ENCODE data around the gene SLC38A9.

Gene SLC38A9

DNA sequence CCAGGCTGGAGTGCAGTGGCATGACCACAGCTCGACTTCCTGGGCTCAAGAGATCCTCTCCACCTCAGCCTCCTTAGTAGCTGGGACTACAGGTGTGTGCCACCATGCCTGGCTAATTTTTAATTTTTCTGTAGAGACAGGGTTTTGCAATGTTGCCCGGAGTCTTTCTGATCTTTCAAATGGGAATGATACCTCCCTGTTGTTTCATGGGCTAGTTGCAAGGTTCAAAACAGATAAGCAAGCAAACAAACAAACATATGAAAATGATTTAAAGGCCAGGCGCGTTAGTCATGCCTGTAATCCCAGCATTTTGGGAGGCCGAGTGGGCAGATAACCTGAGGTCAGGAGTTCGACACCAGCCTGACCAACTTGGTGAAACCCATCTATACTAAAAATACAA lies 132.1 kb downstream of the SLC38A9 start:
- no peak for DNase-seq (ENCODE audit: low read depth, low spot score)

DNA sequence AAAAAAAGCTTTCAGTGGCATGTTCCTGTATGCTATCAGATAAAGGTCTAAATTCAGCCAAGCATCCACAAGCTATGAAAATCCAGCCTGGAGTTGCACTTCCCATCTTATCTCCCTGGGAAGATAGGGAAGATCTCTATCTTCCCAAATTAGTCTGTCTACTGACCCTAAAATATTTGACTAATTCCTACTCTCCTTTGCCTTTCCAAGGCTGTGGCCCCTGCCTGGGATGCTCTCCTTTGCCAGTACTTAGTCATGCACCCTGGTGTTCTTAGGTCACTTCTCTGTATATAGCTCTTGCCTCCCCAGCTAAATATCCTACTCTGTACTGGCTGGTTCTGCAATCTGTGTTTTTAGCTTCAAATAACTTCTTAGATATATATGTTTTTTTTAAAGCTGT lies 133.4 kb downstream of the SLC38A9 start:
- DNase-seq (ENCODE audit: low read depth, low spot score): no peak

GRCh38 chr5:55577353-55578060 lies 134.6 kb downstream of the SLC38A9 start:
- DNase-seq (ENCODE audit: low read depth, low spot score): no peak

DNA sequence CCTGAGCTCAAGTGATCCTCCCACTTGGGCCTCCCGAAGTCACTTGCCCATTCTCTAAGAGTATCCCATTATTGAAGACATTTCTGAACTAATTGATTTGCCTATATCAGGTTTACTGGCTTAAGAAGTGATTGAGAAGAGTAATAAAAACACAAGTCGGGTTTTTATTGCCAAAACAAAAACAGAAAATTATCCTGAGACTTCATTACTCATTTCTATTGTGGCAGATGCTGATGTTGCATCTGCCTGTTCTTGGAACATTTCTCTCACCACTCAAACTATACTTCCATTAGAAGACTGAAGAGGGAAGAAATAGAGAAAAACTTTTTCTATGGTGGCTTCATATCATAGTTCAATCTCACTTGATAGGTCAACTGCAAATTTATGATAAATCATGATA lies 135.5 kb downstream of the SLC38A9 start:
- DNase-seq (ENCODE audit: low read depth, low spot score): no peak

All from activated CD4-positive, CD25-positive, alpha-beta regulatory T cell treated with anti-CD3 and anti-CD28 coated beads, Interleukin-2, amount 50 U/mL, for 16 hours (primary cell).